ENCODE measurements around the gene LRRC59.

Gene LRRC59

GRCh38 chr17:50382931-50383330 is 14.4 kb downstream of the LRRC59 start:
- H3K4me3 ChIP-seq (ENCODE audit: low read depth in 1 of 2, low read length in 1 of 2), result no peak overlapping the region
- H3K27ac ChIP-seq, result no peak overlapping the region
- TF ChIP-seq, protein P1, sequence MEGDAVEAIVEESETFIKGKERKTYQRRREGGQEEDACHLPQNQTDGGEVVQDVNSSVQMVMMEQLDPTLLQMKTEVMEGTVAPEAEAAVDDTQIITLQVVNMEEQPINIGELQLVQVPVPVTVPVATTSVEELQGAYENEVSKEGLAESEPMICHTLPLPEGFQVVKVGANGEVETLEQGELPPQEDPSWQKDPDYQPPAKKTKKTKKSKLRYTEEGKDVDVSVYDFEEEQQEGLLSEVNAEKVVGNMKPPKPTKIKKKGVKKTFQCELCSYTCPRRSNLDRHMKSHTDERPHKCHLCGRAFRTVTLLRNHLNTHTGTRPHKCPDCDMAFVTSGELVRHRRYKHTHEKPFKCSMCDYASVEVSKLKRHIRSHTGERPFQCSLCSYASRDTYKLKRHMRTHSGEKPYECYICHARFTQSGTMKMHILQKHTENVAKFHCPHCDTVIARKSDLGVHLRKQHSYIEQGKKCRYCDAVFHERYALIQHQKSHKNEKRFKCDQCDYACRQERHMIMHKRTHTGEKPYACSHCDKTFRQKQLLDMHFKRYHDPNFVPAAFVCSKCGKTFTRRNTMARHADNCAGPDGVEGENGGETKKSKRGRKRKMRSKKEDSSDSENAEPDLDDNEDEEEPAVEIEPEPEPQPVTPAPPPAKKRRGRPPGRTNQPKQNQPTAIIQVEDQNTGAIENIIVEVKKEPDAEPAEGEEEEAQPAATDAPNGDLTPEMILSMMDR (IDR thresholded peaks at IDR 0.05), result no peak
- no peaks in the 10 kb centered on the region for H3K9me3 ChIP-seq
- no peaks in the 10 kb centered on the region for H3K4me1 ChIP-seq (ENCODE audit: control insufficient read depth in 1 of 2, insufficient read depth in 1 of 2, low read depth in 1 of 2, low read length in 1 of 2)
- no peaks in the 10 kb centered on the region for H3K27me3 ChIP-seq
- peaks cover 93% of the 10 kb centered on the region for H3K36me3 ChIP-seq

- Histone ChIP-seq H3K4me3 (ENCODE audit: low read depth in 1 of 2, low read length in 1 of 2) (no peak overlapping the region), H3K36me3 (peaks cover 83% of the 10 kb centered on the region), H3K4me1 (ENCODE audit: control insufficient read depth in 1 of 2, insufficient read depth in 1 of 2, low read depth in 1 of 2, low read length in 1 of 2) (no peaks in the 10 kb centered on the region), H3K27ac (no peak overlapping the region), H3K27me3 (no peaks in the 10 kb centered on the region), H3K9me3 (no peaks in the 10 kb centered on the region)
- TF ChIP-seq, protein P1 (IDR thresholded peaks at IDR 0.05), result no peak
Measured at GRCh38 chr17:50381920-50382319, 15.4 kb downstream of the LRRC59 start.

- peaks cover 77% of the 10 kb centered on the region for H3K36me3 ChIP-seq
- H3K4me1 ChIP-seq (ENCODE audit: control insufficient read depth in 1 of 2, insufficient read depth in 1 of 2, low read depth in 1 of 2, low read length in 1 of 2), result no peaks in the 10 kb centered on the region
- H3K27me3 ChIP-seq, result no peaks in the 10 kb centered on the region
- H3K27ac ChIP-seq, result no peak overlapping the region
- no peaks in the 10 kb centered on the region for H3K9me3 ChIP-seq
- no peak overlapping the region for H3K4me3 ChIP-seq (ENCODE audit: low read depth in 1 of 2, low read length in 1 of 2)
- TF ChIP-seq, protein P1 (IDR thresholded peaks at IDR 0.05), result no peak
Measured at GRCh38 chr17:50381260-50381815, 16.0 kb downstream of the LRRC59 start.

GRCh38 chr17:50380369-50381259 is 16.7 kb downstream of the LRRC59 start:
- H3K27me3 ChIP-seq, result no peaks in the 10 kb centered on the region
- TF ChIP-seq, protein P1 (IDR thresholded peaks at IDR 0.05), result no peak
- H3K27ac ChIP-seq, result no peak overlapping the region
- no peaks in the 10 kb centered on the region for H3K9me3 ChIP-seq
- H3K4me1 ChIP-seq (ENCODE audit: control insufficient read depth in 1 of 2, insufficient read depth in 1 of 2, low read depth in 1 of 2, low read length in 1 of 2), result no peaks in the 10 kb centered on the region
- H3K36me3 ChIP-seq, result peaks cover 70% of the 10 kb centered on the region
- no peak overlapping the region for H3K4me3 ChIP-seq (ENCODE audit: low read depth in 1 of 2, low read length in 1 of 2)

DNA sequence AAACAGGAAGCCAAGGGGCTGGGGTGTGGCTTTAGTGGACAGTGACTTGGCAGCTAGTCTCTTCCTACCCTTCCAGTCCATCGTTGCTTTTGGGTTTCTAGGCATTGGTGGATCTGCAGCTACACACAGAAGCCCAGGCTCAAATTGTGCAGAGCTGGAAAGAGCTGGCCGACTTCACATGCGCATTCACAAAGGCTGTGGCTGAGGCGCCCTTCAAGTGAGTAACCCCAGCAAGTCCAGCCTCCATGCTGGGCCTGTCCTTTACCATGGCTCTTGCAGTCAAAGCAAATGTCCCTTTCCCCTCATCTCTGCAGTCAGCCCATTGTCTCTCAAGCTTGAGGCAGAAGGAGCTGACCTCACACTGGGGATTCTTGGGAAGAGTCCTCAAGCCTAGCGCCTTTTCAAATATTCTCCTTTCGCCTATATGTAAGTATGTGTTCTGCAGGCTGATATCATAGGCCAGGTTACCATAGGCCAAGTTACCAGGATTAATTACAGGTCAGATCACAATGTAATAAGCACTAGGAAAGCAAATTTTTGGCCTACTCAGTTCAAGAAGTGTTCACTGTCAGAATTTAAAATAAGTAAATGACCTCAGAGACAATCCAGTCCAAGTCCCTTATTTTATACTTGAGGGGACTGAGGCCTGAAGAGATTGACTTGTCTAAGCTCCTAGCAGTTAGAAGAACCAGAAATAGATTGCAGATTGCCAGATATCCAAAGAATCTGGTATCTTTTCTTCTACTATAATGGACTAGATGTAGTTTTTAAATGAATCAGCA is 17.8 kb downstream of the LRRC59 start:
- Histone ChIP-seq H3K9me3 (no peaks in the 10 kb centered on the region), H3K4me3 (ENCODE audit: low read depth in 1 of 2, low read length in 1 of 2) (no peak overlapping the region), H3K4me1 (ENCODE audit: control insufficient read depth in 1 of 2, insufficient read depth in 1 of 2, low read depth in 1 of 2, low read length in 1 of 2) (no peaks in the 10 kb centered on the region), H3K27ac (no peak overlapping the region), H3K36me3 (peaks cover 59% of the 10 kb centered on the region), H3K27me3 (no peaks in the 10 kb centered on the region)
- TF ChIP-seq, protein P1 (IDR thresholded peaks at IDR 0.05), result no peak
